B cell (primary cell): ENCODE data around the gene MCF2L. TPM values are rescaled to one million over a fixed set of nuclear protein-coding genes. Genes with fewer than 3 reads are reported as not detected.

Source experiments
- ATAC-seq: fragments of 200-7000 bp; cut with Tn5 transposase; one replicate; pipeline ENCODE4 v1.10.0; 2021; ENCODE audit warnings: low read depth, mild to moderate bottlenecking, moderate number of reproducible peaks, moderate library complexity
- CTCF ChIA-PET: fragments of 350-600 bp; sonication (Branson Sonifier 250); formaldehyde crosslinking; loops from one replicate; lab custom pipeline; 2021; ENCODE audit warnings: antibody characterized with exemption, inconsistent platforms; lab: Charles Lee
- POLR2A ChIA-PET: fragments of 350-600 bp; sonication (Branson Sonifier 250); formaldehyde crosslinking; loops from one replicate; lab custom pipeline; 2021; ENCODE audit warnings: antibody characterized with exemption; lab: Charles Lee
- DNase-seq: peaks from one replicate; pipeline ENCODE4 v3.0.0; 2013
- H2AFZ ChIP-seq: 2 replicates; pipeline ENCODE4 v1.6.1; 2012; ENCODE audit warnings: mild to moderate bottlenecking, low read depth, low read length; ENCODE audit not compliant: insufficient read depth, poor library complexity, severe bottlenecking
- H3K27ac ChIP-seq, 2 donors: 1 replicate in 1 of 2; 2 replicates in 1 of 2; pipeline ENCODE4 v1.5.1; 2012 to 2013; ENCODE audit warnings: low read length in 2 of 2, mild to moderate bottlenecking in 2 of 2, moderate library complexity in 1 of 2
- H3K27me3 ChIP-seq, 4 experiments: fragments of 200-600 bp in 1 of 4; sonication (generic) in 1 of 4; replicated peaks in 1 of 4; 1 replicate in 2 of 4; 2 replicates in 2 of 4; pipeline versions ENCODE4 v1.6.1 to v1.7.0; 2013 to 2016; ENCODE audit warnings: low read length in 3 of 4, mild to moderate bottlenecking in 2 of 4, mixed read lengths in 1 of 4, moderate library complexity in 1 of 4; ENCODE audit not compliant: insufficient read depth in 4 of 4, control insufficient read depth in 3 of 4; ENCODE audit errors: control extremely low read depth in 1 of 4
- H3K36me3 ChIP-seq, 2 experiments: replicated peaks in 1 of 2; 1 replicate in 1 of 2; 2 replicates in 1 of 2; pipeline versions ENCODE4 v1.6.1 to v1.7.1; 2013; ENCODE audit warnings: low read length in 1 of 2; ENCODE audit not compliant: insufficient read depth in 2 of 2, control insufficient read depth in 1 of 2; ENCODE audit errors: control extremely low read depth in 1 of 2, extremely low read depth in 1 of 2
- H3K4me1 ChIP-seq, 2 donors: fragments of 200-600 bp in 1 of 2; sonication (generic) in 1 of 2; 1 replicate in 1 of 2; 2 replicates in 1 of 2; pipeline versions ENCODE4 v1.5.1 to v1.6.1; 2013 to 2017; ENCODE audit warnings: low read length in 2 of 2; ENCODE audit not compliant: control insufficient read depth in 2 of 2, insufficient read depth in 2 of 2
- H3K4me2 ChIP-seq: replicated peaks from 2 replicates; pipeline ENCODE3; 2012; ENCODE audit warnings: mild to moderate bottlenecking, low read depth, low read length; ENCODE audit not compliant: poor library complexity, severe bottlenecking
- H3K4me3 ChIP-seq, 5 experiments: fragments of 200-600 bp in 1 of 5; sonication (generic) in 1 of 5; 1 replicate in 3 of 5; 2 replicates in 2 of 5; pipeline versions ENCODE4 v1.5.1 to v1.7.0; 2011 to 2016; ENCODE audit warnings: low read length in 4 of 5, mild to moderate bottlenecking in 4 of 5, low read depth in 2 of 5, control low read depth in 1 of 5, moderate library complexity in 1 of 5; ENCODE audit not compliant: insufficient read depth in 1 of 5; ENCODE audit errors: control extremely low read depth in 1 of 5, extremely low read depth in 1 of 5
- H3K79me2 ChIP-seq: fragments of 200-600 bp; sonication (generic); one replicate; pipeline ENCODE4 v1.6.0; 2016; ENCODE audit warnings: low read length; ENCODE audit not compliant: control insufficient read depth, insufficient read depth
- H3K9ac ChIP-seq: fragments of 200-600 bp; sonication (generic); 2 replicates; pipeline ENCODE4 v1.6.1; 2017; ENCODE audit warnings: mild to moderate bottlenecking, low read length, moderate library complexity
- H3K9me3 ChIP-seq, 3 donors: one replicate each; pipeline versions ENCODE4 v1.6.1 to v1.7.1; 2013; ENCODE audit warnings: low read length in 2 of 3; ENCODE audit not compliant: control insufficient read depth in 2 of 3, insufficient read depth in 1 of 3; ENCODE audit errors: control extremely low read depth in 1 of 3
- H4K20me1 ChIP-seq: 2 replicates; pipeline ENCODE4 v1.6.0; 2012; ENCODE audit warnings: mild to moderate bottlenecking, low read length; ENCODE audit not compliant: insufficient read depth, control insufficient read depth, poor library complexity, severe bottlenecking
- H3K27ac Mint-ChIP-seq: one replicate; pipeline ENCODE4 v1.8.0; 2021; ENCODE audit warnings: mixed read lengths
- H3K27me3 Mint-ChIP-seq: one replicate; pipeline ENCODE4 v1.8.0; 2021; ENCODE audit warnings: mixed read lengths
- H3K4me1 Mint-ChIP-seq: one replicate; pipeline ENCODE4 v1.8.0; 2021; ENCODE audit warnings: mixed read lengths
- H3K4me3 Mint-ChIP-seq: one replicate; pipeline ENCODE4 v1.8.0; 2021; ENCODE audit warnings: mixed read lengths
- H3K9me3 Mint-ChIP-seq: one replicate; pipeline ENCODE4 v1.8.0; 2022; ENCODE audit warnings: mixed read lengths; ENCODE audit not compliant: insufficient read depth
- CTCF ChIP-seq: fragments of 200-600 bp; IDR thresholded peaks from one replicate; pipeline ENCODE4 v1.8.0; 2022; ENCODE audit warnings: antibody characterized with exemption, mild to moderate bottlenecking
- EZH2 ChIP-seq: IDR thresholded peaks from 2 replicates; pipeline ENCODE4 v1.6.1; 2012; ENCODE audit warnings: borderline replicate concordance, low read depth, mild to moderate bottlenecking, moderate library complexity, low read length; ENCODE audit not compliant: insufficient read depth, poor library complexity, severe bottlenecking
- WGBS: methylation state at CpG from one replicate; pipeline ENCODE4 v1.1.5; 2013; ENCODE audit warnings: missing lambda C conversion rate; ENCODE audit not compliant: insufficient coverage; 5-methylcytosine and 5-hydroxymethylcytosine counted together
- intact Hi-C: fragments of 100-400 bp; cut with micrococcal nuclease; formaldehyde crosslinking; loops from one replicate; pipeline ENCODE4 v1.10.0; 2022
- polyA plus RNA-seq: library from polyadenylated mRNA; depleted of rRNA; stranded (reverse); fragments of >200 nt; gene quantifications from 2 replicates; pipeline ENCODE4 v1.2.3, GENCODE V29; 2012
- total RNA-seq, 2 donors: library from RNA; stranded (reverse); fragments of 120-200 nt in 1 of 2; gene quantifications; 1 replicate in 1 of 2; 2 replicates in 1 of 2; pipeline versions ENCODE4 v1.2.3 to v1.2.4, GENCODE V29; 2013 to 2022

Gene MCF2L
- total and polyA plus RNA-seq, 2 donors (not counting 1 experiment from before 2014, with no cell fraction given) = 3.7 to 8.2 TPM

- peaks cover 0 to 2% of the 10 kb centered on the region in 2 donors for H3K4me1 ChIP-seq
- H3K27me3 Mint-ChIP-seq = no peaks in the 10 kb centered on the region
- ChIA-PET CTCF (interaction anchor here (4.9 kb wide), 1 partner anchor 83 kb away, joined by 33 read pairs; no protein-coding TSS in a partner anchor), POLR2A (no interaction called here)
- no peak overlapping the region for H3K27ac Mint-ChIP-seq
- H3K4me3 Mint-ChIP-seq = no peak overlapping the region
- ATAC-seq (no peak), DNase-seq (no peak)
- no peaks in the 10 kb centered on the region for H3K4me1 Mint-ChIP-seq
- H3K4me2 ChIP-seq = no peak overlapping the region
- H4K20me1 ChIP-seq = no peaks in the 10 kb centered on the region
- peaks cover 0 to 3% (median 0%) of the 10 kb centered on the region in 4 experiments for H3K27me3 ChIP-seq
- no peak overlapping the region for H3K27ac ChIP-seq
- intact Hi-C loops = no loop called here
- no peak overlapping the region for H3K4me3 ChIP-seq
- no peak for TF ChIP-seq CTCF
- TF ChIP-seq EZH2 = no peak
- no peaks in the 10 kb centered on the region for H3K79me2 ChIP-seq
- WGBS = 96% methylated on average over 11 of the region's 13 CpGs
- no peaks in the 10 kb centered on the region for H3K36me3 ChIP-seq
- H3K9me3 Mint-ChIP-seq = no peaks in the 10 kb centered on the region
- no peak overlapping the region for H3K9ac ChIP-seq
- no peaks in the 10 kb centered on the region for H3K9me3 ChIP-seq
- H2AFZ ChIP-seq = no peak overlapping the region
These were observed 58.1 kb downstream of the MCF2L start for GRCh38 chr13:113027095-113027494.

- ATAC-seq = no peak
- H3K27ac Mint-ChIP-seq = no peak overlapping the region
- H3K4me1 Mint-ChIP-seq = no peaks in the 10 kb centered on the region
- ChIA-PET POLR2A (no interaction called here), CTCF (interaction anchor here (4.9 kb wide), 1 partner anchor 84 kb away, joined by 33 read pairs; no protein-coding TSS in a partner anchor)
- Histone ChIP-seq H3K79me2 (no peaks in the 10 kb centered on the region), H2AFZ (no peak overlapping the region), H3K9me3 (peaks cover 0 to under 1% (median 0%) of the 10 kb centered on the region in 3 donors), H3K36me3 (no peaks in the 10 kb centered on the region), H4K20me1 (no peaks in the 10 kb centered on the region), H3K4me1 (peaks cover 0 to 2% of the 10 kb centered on the region in 2 donors), H3K4me2 (no peak overlapping the region), H3K4me3 (no peak overlapping the region), H3K27ac (no peak overlapping the region), H3K9ac (no peak overlapping the region), H3K27me3 (peaks cover 0 to 3% (median 0%) of the 10 kb centered on the region in 4 experiments)
- no peak for DNase-seq
- H3K4me3 Mint-ChIP-seq = no peak overlapping the region
- H3K27me3 Mint-ChIP-seq = no peaks in the 10 kb centered on the region
- no peaks in the 10 kb centered on the region for H3K9me3 Mint-ChIP-seq
- intact Hi-C loops = no loop called here
- no peak for TF ChIP-seq EZH2
- no peak for TF ChIP-seq CTCF
- 89% methylated on average over 15 of the region's 16 CpGs for WGBS
These were observed 58.6 kb downstream of the MCF2L start for GRCh38 chr13:113027566-113027965.
